Neutrophil (primary cell): ENCODE data around the gene TRIM25.

Source experiments
- H3K27ac ChIP-seq: fragments of 200-600 bp; sonication (generic); 2 replicates; pipeline ENCODE4 v1.5.1; 2016; ENCODE audit warnings: mild to moderate bottlenecking, moderate library complexity
- H3K27me3 ChIP-seq: fragments of 200-600 bp; sonication (generic); 2 replicates; pipeline ENCODE4 v1.6.0; 2016; ENCODE audit warnings: mild to moderate bottlenecking
- H3K36me3 ChIP-seq: fragments of 200-600 bp; sonication (generic); 2 replicates; pipeline ENCODE4 v1.5.1; 2017
- H3K4me1 ChIP-seq, 2 experiments: fragments of 200-600 bp in 1 of 2; sonication (generic) in 1 of 2; 1 replicate in 1 of 2; 2 replicates in 1 of 2; pipeline versions ENCODE4 v1.5.1 to v1.6.1; 2013 to 2016; ENCODE audit warnings: low read depth in 1 of 2, low read length in 1 of 2, mild to moderate bottlenecking in 1 of 2, moderate library complexity in 1 of 2; ENCODE audit not compliant: control insufficient read depth in 1 of 2, insufficient read depth in 1 of 2
- H3K4me3 ChIP-seq, 2 experiments: fragments of 200-600 bp in 1 of 2; sonication (generic) in 1 of 2; 1 replicate in 1 of 2; 2 replicates in 1 of 2; pipeline ENCODE4 v1.5.1; 2013 to 2016; ENCODE audit warnings: low read depth in 1 of 2, low read length in 1 of 2, mild to moderate bottlenecking in 1 of 2, moderate library complexity in 1 of 2
- H3K9me3 ChIP-seq: fragments of 200-600 bp; sonication (generic); 2 replicates; pipeline ENCODE4 v1.5.1; 2016
- CTCF ChIP-seq: fragments of 200-600 bp; sonication (generic); IDR thresholded peaks from 2 replicates; pipeline ENCODE4 v1.5.1; 2016; ENCODE audit warnings: antibody characterized with exemption

Gene TRIM25

GRCh38 chr17:56908001-56908542 lies 5.8 kb downstream of the TRIM25 start:
- Histone ChIP-seq H3K36me3 (peaks cover 87% of the 10 kb centered on the region), H3K27me3 (no peaks in the 10 kb centered on the region), H3K4me1 (peaks cover 64 to 80% of the 10 kb centered on the region in 2 experiments), H3K9me3 (no peaks in the 10 kb centered on the region), H3K27ac (peak overlapping the region; percentile 94), H3K4me3 (peak overlapping the region; percentile 86 to 94)
- TF ChIP-seq CTCF = peak; percentile 29

GRCh38 chr17:56903560-56903959 lies 10.3 kb downstream of the TRIM25 start:
- H3K4me1 ChIP-seq = peaks cover 41 to 48% of the 10 kb centered on the region in 2 experiments
- H3K27me3 ChIP-seq = no peaks in the 10 kb centered on the region
- no peaks in the 10 kb centered on the region for H3K9me3 ChIP-seq
- TF ChIP-seq CTCF = no peak
- H3K27ac ChIP-seq = peak overlapping the region; percentile 74
- H3K36me3 ChIP-seq = peaks cover 100% of the 10 kb centered on the region
- no peak overlapping the region for H3K4me3 ChIP-seq

- TF ChIP-seq CTCF = no peak
- H3K27me3 ChIP-seq = no peaks in the 10 kb centered on the region
- H3K36me3 ChIP-seq = peaks cover 100% of the 10 kb centered on the region
- peak overlapping the region; percentile 74 for H3K27ac ChIP-seq
- peak overlapping the region in 1 of 2 experiments; percentile 6 for H3K4me3 ChIP-seq
- H3K9me3 ChIP-seq = no peaks in the 10 kb centered on the region
- peaks cover 29 to 44% of the 10 kb centered on the region in 2 experiments for H3K4me1 ChIP-seq
Observed at GRCh38 chr17:56902348-56902747, 11.5 kb downstream of the TRIM25 start.

GRCh38 chr17:56899403-56899802 lies 14.4 kb downstream of the TRIM25 start:
- TF ChIP-seq CTCF = no peak
- Histone ChIP-seq H3K4me3 (no peak overlapping the region), H3K9me3 (no peaks in the 10 kb centered on the region), H3K36me3 (peaks cover 100% of the 10 kb centered on the region), H3K27ac (no peak overlapping the region), H3K27me3 (no peaks in the 10 kb centered on the region), H3K4me1 (peaks cover 18 to 26% of the 10 kb centered on the region in 2 experiments)

GRCh38 chr17:56898874-56899273 lies 15.0 kb downstream of the TRIM25 start:
- peaks cover 100% of the 10 kb centered on the region for H3K36me3 ChIP-seq

More at GRCh38 chr17:56898874-56899273, 15.0 kb downstream of the TRIM25 start:
- Histone ChIP-seq H3K27me3 (no peaks in the 10 kb centered on the region), H3K9me3 (no peaks in the 10 kb centered on the region), H3K27ac (peak overlapping the region; percentile 18), H3K4me1 (peaks cover 17 to 26% of the 10 kb centered on the region in 2 experiments), H3K4me3 (no peak overlapping the region)
- TF ChIP-seq CTCF = no peak
